GM12878 (cell line): ENCODE results near the gene ATP1A3. TPM values are rescaled to one million over a fixed set of nuclear protein-coding genes. Genes with fewer than 3 reads are reported as not detected.

ENCODE experiments used
- ATAC-seq: fragments of 200-7000 bp; cut with Tn5 transposase; 3 replicates; pipeline ENCODE4 v1.9.1; 2020; ENCODE audit warnings: mild to moderate bottlenecking, moderate library complexity
- BruUV-seq: library from RNA; stranded (reverse); fragments of 400-500 nt; replicated peaks from 2 replicates; lab custom pipeline; 2021; lab: Mats Ljungman, UMichigan
- CTCF ChIA-PET: fragments of 300-600 bp; sonication (Branson Sonifier 250); formaldehyde crosslinking; extraction: SDS; loops from one replicate; lab custom pipeline; 2021; ENCODE audit warnings: inconsistent platforms; lab: Yijun Ruan, JAX
- POLR2A ChIA-PET: fragments of 350-600 bp; formaldehyde crosslinking; extraction: SDS; loops from one replicate; lab custom pipeline; 2021; ENCODE audit warnings: inconsistent platforms; lab: Charles Lee
- RAD21 ChIA-PET: fragments of 300-600 bp; sonication (Branson Sonifier 250); formaldehyde crosslinking; loops from one replicate; lab custom pipeline; 2023; ENCODE audit warnings: antibody characterized with exemption; ENCODE audit not compliant: unreplicated experiment; lab: Charles Lee
- SMC1A ChIA-PET: fragments of 300-600 bp; sonication (Branson Sonifier 250); formaldehyde crosslinking; loops from one replicate; lab custom pipeline; 2023; ENCODE audit not compliant: unreplicated experiment, uncharacterized antibody; lab: Charles Lee
- DNase-seq: peaks from one replicate; pipeline ENCODE4 v3.0.0-alpha.2; 2011; ENCODE audit warnings: low read depth, low spot score
- FAIRE-seq: peaks from 3 replicates; lab custom pipeline; 2011; peaks lifted over from hg19 to GRCh38; lab: Jason Lieb, UNC
- H2AFZ ChIP-seq: 2 replicates; pipeline ENCODE4 v1.6.0; 2011; ENCODE audit warnings: low read depth, low read length, control low read depth; ENCODE audit not compliant: control insufficient read depth
- H3K27ac ChIP-seq: 2 replicates; pipeline ENCODE4 v1.5.1; 2011; ENCODE audit warnings: control low read depth; ENCODE audit not compliant: control insufficient read depth, insufficient read depth
- H3K27me3 ChIP-seq, 2 experiments: replicated peaks in 1 of 2; 2 replicates each; pipeline versions ENCODE4 v1.6.0 to v1.6.1; 2011; ENCODE audit warnings: low read length in 1 of 2; ENCODE audit not compliant: control insufficient read depth in 2 of 2, insufficient read depth in 2 of 2
- H3K36me3 ChIP-seq, 2 experiments: 2 replicates each; pipeline ENCODE4 v1.5.1; 2011; ENCODE audit warnings: low read length in 1 of 2; ENCODE audit not compliant: control insufficient read depth in 2 of 2, insufficient read depth in 2 of 2
- H3K4me1 ChIP-seq: 2 replicates; pipeline ENCODE4 v1.6.1; 2011; ENCODE audit warnings: mild to moderate bottlenecking, low read length, moderate library complexity, mixed read lengths; ENCODE audit not compliant: control insufficient read depth, insufficient read depth
- H3K4me2 ChIP-seq: 2 replicates; pipeline ENCODE4 v1.6.0; 2011; ENCODE audit warnings: control low read depth; ENCODE audit not compliant: control insufficient read depth, insufficient read depth
- H3K4me3 ChIP-seq: fragments of 200-600 bp; sonication (generic); 2 replicates; pipeline ENCODE4 v1.5.1; 2016
- H3K79me2 ChIP-seq: 2 replicates; pipeline ENCODE4 v1.6.0; 2011; ENCODE audit warnings: low read length; ENCODE audit not compliant: control insufficient read depth, insufficient read depth
- H3K9ac ChIP-seq: 2 replicates; pipeline ENCODE4 v1.8.0; 2011; ENCODE audit warnings: low read length, control low read depth, mixed read lengths; ENCODE audit not compliant: control insufficient read depth, insufficient read depth
- H3K9me3 ChIP-seq: replicated peaks from 3 replicates; pipeline ENCODE4 v1.5.1; 2011; ENCODE audit warnings: mild to moderate bottlenecking, low read length; ENCODE audit not compliant: control insufficient read depth, insufficient read depth
- H4K20me1 ChIP-seq: 2 replicates; pipeline ENCODE4 v1.6.0; 2011; ENCODE audit not compliant: control insufficient read depth, insufficient read depth
- CHD1 ChIP-seq: IDR thresholded peaks from 2 replicates; pipeline ENCODE4 v1.6.1; 2012; ENCODE audit warnings: low read depth, low read length, improper control_type of control experiment
- CHD2 ChIP-seq: IDR thresholded peaks from 2 replicates; pipeline ENCODE4 v1.6.1; 2011; ENCODE audit warnings: low read depth, low read length, improper control_type of control experiment, borderline replicate concordance
- CHD4 ChIP-seq: fragments of 200-600 bp; sonication (generic); IDR thresholded peaks from 2 replicates; pipeline ENCODE4 v1.6.1; 2016; ENCODE audit warnings: mild to moderate bottlenecking
- CTCF ChIP-seq, 3 experiments: IDR thresholded peaks in 2 of 3; conservative IDR thresholded peaks in 1 of 3; 2 replicates each; pipeline ENCODE4 v1.5.1; 2011; ENCODE audit warnings: low read depth in 3 of 3, low read length in 3 of 3, mild to moderate bottlenecking in 3 of 3, control low read depth in 2 of 3, moderate library complexity in 2 of 3, inconsistent platforms in 1 of 3, mixed read lengths in 1 of 3; ENCODE audit not compliant: control insufficient read depth in 2 of 3, insufficient read depth in 1 of 3; ENCODE audit errors: extremely low read depth in 1 of 3
- FOXM1 ChIP-seq: IDR thresholded peaks from 2 replicates; pipeline ENCODE4 v1.6.1; 2012; ENCODE audit warnings: low read depth, mild to moderate bottlenecking, inconsistent platforms, low read length, moderate library complexity
- JUNB ChIP-seq: IDR thresholded peaks from 2 replicates; pipeline ENCODE4 v1.6.1; 2016; ENCODE audit warnings: antibody characterized with exemption, mild to moderate bottlenecking
- MAX ChIP-seq: IDR thresholded peaks from 2 replicates; pipeline ENCODE4 v1.6.1; 2012; ENCODE audit warnings: low read depth, low read length, improper control_type of control experiment
- RELA ChIP-seq: fragments of 450-650 bp; IDR thresholded peaks from 2 replicates; pipeline ENCODE4 v1.8.0; 2014; ENCODE audit warnings: borderline replicate concordance; ENCODE audit not compliant: partially characterized antibody
- SPI1 ChIP-seq: IDR thresholded peaks from 2 replicates; pipeline ENCODE4 v1.6.1; 2011; ENCODE audit warnings: low read depth, mild to moderate bottlenecking, low read length, moderate library complexity, borderline replicate concordance; ENCODE audit not compliant: insufficient read depth
- TAF1 ChIP-seq: IDR thresholded peaks from 2 replicates; pipeline ENCODE4 v1.6.1; 2011; ENCODE audit warnings: mild to moderate bottlenecking, low read depth, low read length, borderline replicate concordance
- TCF3 ChIP-seq: IDR thresholded peaks from 2 replicates; pipeline ENCODE4 v1.6.1; 2012; ENCODE audit warnings: low read depth, mild to moderate bottlenecking, low read length, borderline replicate concordance; ENCODE audit not compliant: insufficient read depth
- WGBS: methylation state at CpG from one replicate; pipeline ENCODE4 v1.1.6; 2016; ENCODE audit warnings: low lambda C conversion rate; ENCODE audit not compliant: insufficient replicate concordance, insufficient coverage; ENCODE audit errors: missing lambda C conversion rate; 5-methylcytosine and 5-hydroxymethylcytosine counted together
- in situ Hi-C: fragments of 300-500 bp; cut with MboI; formaldehyde crosslinking; loops from 9 replicates; pipeline ENCODE4 v1.14.3; 2018; ENCODE audit warnings: mixed read lengths
- intact Hi-C: fragments of 100-400 bp; cut with micrococcal nuclease; formaldehyde crosslinking; loops from one replicate; pipeline ENCODE4 v1.14.2; 2022; ENCODE audit not compliant: unreplicated experiment
- polyA plus RNA-seq, 11 experiments: library from polyadenylated mRNA; depleted of rRNA in 4 of 11; unstranded in 6 of 11; stranded (reverse) in 5 of 11; fragments of >200 nt; fragmentation: Nextera tagmentation in 4 of 11; fragmentation: Illumina TruSeq in 1 of 11; extraction: Ambion mirVana in 4 of 11; extraction: Trizol in 1 of 11; gene quantifications; 1 replicate in 1 of 11; 2 replicates in 10 of 11; pipeline versions ENCODE4 v1.2.1 to v1.2.3, GENCODE V29; 2011 to 2016; ENCODE audit warnings: inconsistent platforms in 2 of 11, missing spikeins in 2 of 11, low read depth in 1 of 11
- total RNA-seq, 4 experiments: library from RNA; depleted of rRNA in 3 of 4; stranded (reverse); fragments of >200 nt in 3 of 4; fragmentation: Illumina TruSeq in 1 of 4; extraction: Trizol in 1 of 4; gene quantifications; 2 replicates each; pipeline versions ENCODE4 v1.2.1 to v1.2.3, GENCODE V29; 2013 to 2021

Gene ATP1A3
- total and polyA plus RNA-seq, 10 of the 15 experiments (the other 5 are each of a cell fraction or from before 2014, with no cell fraction given) = 0.17 to 0.86 (median 0.32) TPM; not detected in 2

DNA sequence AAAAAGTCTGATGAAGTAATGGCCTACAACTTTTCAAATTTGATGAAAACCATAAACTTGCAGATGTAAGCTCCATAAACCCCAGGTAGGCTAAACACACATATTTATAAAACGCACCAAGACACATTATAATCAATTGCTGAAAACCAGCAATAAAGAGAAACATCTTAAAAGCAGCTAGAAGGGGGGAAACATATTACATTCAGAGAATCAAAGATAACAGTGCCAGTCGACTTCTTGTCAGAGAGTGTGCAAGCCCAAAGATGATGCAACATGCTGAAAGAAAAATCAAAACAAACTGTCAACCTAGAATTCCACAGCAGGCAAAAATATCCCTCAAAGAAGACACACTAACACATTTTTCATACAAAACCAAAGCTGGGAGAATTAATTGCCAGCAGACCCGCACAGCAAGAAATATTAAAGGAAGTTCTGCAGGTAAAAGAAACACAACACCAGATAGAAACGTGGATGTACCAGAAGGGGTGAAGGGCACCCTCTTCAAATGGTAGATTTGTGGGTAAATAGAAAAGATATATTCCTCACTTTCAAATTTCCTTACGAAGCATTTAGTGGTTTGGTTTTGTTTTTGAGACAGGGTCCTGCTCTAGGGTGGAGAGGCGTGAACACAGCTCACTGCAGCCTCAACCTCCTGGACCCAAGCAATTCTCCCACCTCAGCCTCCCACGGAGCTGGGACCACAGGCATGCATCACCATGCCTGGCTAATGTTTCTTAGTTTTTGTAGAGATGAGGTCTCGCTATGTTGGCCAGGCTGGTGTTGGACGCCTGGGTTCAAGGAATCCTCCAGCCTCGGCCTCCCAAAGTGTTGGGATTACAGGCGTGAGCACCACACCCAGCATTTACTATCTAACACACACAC lies 16.5 kb upstream of the ATP1A3 start:
- CTCF ChIA-PET = no interaction called here
- no peak overlapping the region for H3K27ac ChIP-seq

More for the DNA sequence above, 16.5 kb upstream of the ATP1A3 start:
- POLR2A ChIA-PET = no interaction called here
- Histone ChIP-seq H3K9ac (no peak overlapping the region), H3K4me3 (no peak overlapping the region), H3K4me2 (no peak overlapping the region), H3K79me2 (no peaks in the 10 kb centered on the region), H4K20me1 (no peaks in the 10 kb centered on the region), H3K27me3 (peaks cover 0 to 2% of the 10 kb centered on the region in 2 experiments; a peak in 1 of 4 replicates), H2AFZ (no peak overlapping the region), H3K4me1 (no peaks in the 10 kb centered on the region), H3K36me3 (no peaks in the 10 kb centered on the region), H3K9me3 (no peaks in the 10 kb centered on the region)
- TF ChIP-seq TCF3 = no peak
- TF ChIP-seq RELA = no peak
- TF ChIP-seq CHD2 = no peak
- TF ChIP-seq MAX = no peak
- TF ChIP-seq JUNB = no peak
- no peak for TF ChIP-seq FOXM1
- TF ChIP-seq CHD4 = no peak
- no peak for TF ChIP-seq TAF1
- TF ChIP-seq CTCF (IDR thresholded peaks at IDR 0.05 in 2 of 3, conservative IDR thresholded peaks at IDR 0.05 in 1 of 3; ENCODE audit: control insufficient read depth in 2 of 3, extremely low read depth in 1 of 3, insufficient read depth in 1 of 3, low read depth in 3 of 3, low read length in 3 of 3) = no peak
- no peak for TF ChIP-seq CHD1
- TF ChIP-seq SPI1 = no peak
- FAIRE-seq (no peak), DNase-seq (no peak), ATAC-seq (no peak)
- SMC1A ChIA-PET = no interaction called here
- 22% methylated on average over 11 of the region's 11 CpGs for WGBS
- intact Hi-C loops = no loop called here
- in situ Hi-C loops = no loop called here
- RAD21 ChIA-PET = no interaction called here
- BruUV-seq = no TSS peak
